GM12873 (cell line): ENCODE measurements around the gene CADPS.

Experiments used
- CTCF ChIP-seq: IDR thresholded peaks from 2 replicates; pipeline ENCODE4 v1.5.1; 2012; ENCODE audit warnings: low read depth, mild to moderate bottlenecking, moderate library complexity, low read length, control low read depth; ENCODE audit not compliant: insufficient read depth; ENCODE audit errors: missing control alignments

The CADPS gene

GRCh38 chr3:62405566-62405965 lies 469.6 kb downstream of the CADPS start:
- TF ChIP-seq CTCF = no peak

GRCh38 chr3:62405135-62405534 lies 470.1 kb downstream of the CADPS start:
- no peak for TF ChIP-seq CTCF

GRCh38 chr3:62404321-62404720 lies 470.9 kb downstream of the CADPS start:
- no peak for TF ChIP-seq CTCF

GRCh38 chr3:62403765-62404164 lies 471.5 kb downstream of the CADPS start:
- TF ChIP-seq CTCF = no peak

DNA sequence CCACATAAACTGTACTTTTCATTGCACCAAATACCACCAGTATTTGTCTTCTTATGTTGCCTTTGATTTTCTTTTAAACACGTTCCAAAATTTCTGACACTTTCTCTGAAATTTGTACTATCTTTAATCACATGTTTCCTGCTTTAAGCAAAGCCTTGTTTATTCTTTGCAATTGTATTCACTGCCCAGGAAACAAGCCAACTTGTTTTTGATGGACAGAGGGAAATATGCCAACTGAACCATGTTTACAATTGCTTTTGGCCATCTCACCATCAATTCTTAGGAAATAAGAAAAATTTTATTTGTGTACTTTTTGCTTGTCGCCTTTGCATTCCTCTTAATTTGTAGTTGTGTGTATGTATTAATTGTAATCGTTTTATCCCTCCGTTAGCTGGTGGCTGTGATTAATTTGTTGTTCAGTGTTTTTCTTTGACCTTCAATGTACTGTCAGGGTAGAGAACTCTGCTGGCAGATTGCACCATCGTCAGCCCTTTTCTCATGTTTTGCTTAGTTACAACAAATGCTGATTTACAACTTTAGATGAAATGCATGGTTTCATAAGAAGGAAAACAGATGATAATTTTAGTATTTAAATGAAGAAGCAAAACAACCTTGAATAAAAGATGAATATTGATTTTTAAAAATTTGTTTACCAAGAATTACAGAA lies 482.5 kb downstream of the CADPS start:
- TF ChIP-seq CTCF = no peak

DNA sequence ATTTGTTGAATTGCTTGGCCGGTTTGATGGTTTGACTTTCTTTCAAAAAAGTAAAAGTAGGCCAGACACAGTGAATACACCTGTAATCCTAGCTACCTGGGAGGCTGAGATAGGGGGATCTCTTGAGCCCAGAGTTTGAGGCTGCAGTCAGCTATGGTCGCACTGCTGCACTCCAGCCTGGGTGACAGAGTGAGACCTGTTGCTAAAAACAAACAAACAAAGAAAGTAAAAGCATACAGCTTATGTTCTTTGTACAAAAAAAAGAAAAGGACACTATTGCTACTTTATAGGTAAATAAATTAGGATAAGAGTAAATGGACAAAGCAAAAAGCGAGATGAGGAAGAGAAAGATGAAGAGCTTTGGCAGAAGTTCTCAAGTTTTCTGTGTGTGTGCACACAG lies 488.0 kb downstream of the CADPS start:
- TF ChIP-seq CTCF = no peak

- no peak for TF ChIP-seq CTCF
These were observed 495.9 kb downstream of the CADPS start for GRCh38 chr3:62379321-62379798.

- TF ChIP-seq CTCF = no peak
These were observed 496.3 kb downstream of the CADPS start for GRCh38 chr3:62378921-62379320.
